WTC11 (cell line): ENCODE results near the gene ACAT2. TPM values are rescaled to one million over a fixed set of nuclear protein-coding genes. Genes with fewer than 3 reads are reported as not detected.

Experiments
- ATAC-seq: fragments of 200-7000 bp; cut with Tn5 transposase; 2 replicates; pipeline ENCODE4 v1.10.0; 2021; ENCODE audit warnings: mild to moderate bottlenecking, moderate library complexity
- CTCF ChIA-PET: fragments of 300-600 bp; sonication (Branson Sonifier 250); formaldehyde crosslinking; loops from one replicate; lab custom pipeline; 2021; ENCODE audit warnings: antibody characterized with exemption; lab: Charles Lee
- POLR2A ChIA-PET: fragments of 350-600 bp; sonication (Branson Sonifier 250); formaldehyde crosslinking; loops from one replicate; lab custom pipeline; 2021; ENCODE audit warnings: antibody characterized with exemption; lab: Charles Lee
- DNase-seq: peaks from one replicate; pipeline ENCODE4 v3.0.0; 2021; ENCODE audit warnings: low spot score
- H3K27ac Mint-ChIP-seq: 2 replicates; pipeline ENCODE4 v1.8.0; 2021; ENCODE audit warnings: mixed read lengths
- H3K27me3 Mint-ChIP-seq: 2 replicates; pipeline ENCODE4 v1.8.0; 2021; ENCODE audit warnings: low read depth, mild to moderate bottlenecking, moderate library complexity, mixed read lengths
- H3K36me3 Mint-ChIP-seq: 2 replicates; pipeline ENCODE4 v1.8.0; 2021; ENCODE audit warnings: mixed read lengths
- H3K4me1 Mint-ChIP-seq: 2 replicates; pipeline ENCODE4 v1.8.0; 2022; ENCODE audit warnings: mixed read lengths
- H3K4me3 Mint-ChIP-seq: 2 replicates; pipeline ENCODE4 v1.8.0; 2021; ENCODE audit warnings: mild to moderate bottlenecking, moderate library complexity, mixed read lengths
- H3K9me3 Mint-ChIP-seq: 2 replicates; pipeline ENCODE4 v1.8.0; 2021; ENCODE audit warnings: mixed read lengths
- ARID4B ChIP-seq: sonication (generic); formaldehyde crosslinking; IDR thresholded peaks from 2 replicates; pipeline ENCODE4 v1.8.0; 2023; ENCODE audit warnings: missing genetic modification reagents, mild to moderate bottlenecking, borderline replicate concordance
- ATF1 ChIP-seq: sonication (generic); formaldehyde crosslinking; IDR thresholded peaks from 2 replicates; pipeline ENCODE4 v1.8.1; 2023; ENCODE audit warnings: mild to moderate bottlenecking, moderate library complexity, missing genetic modification reagents
- CBFB ChIP-seq: sonication (generic); formaldehyde crosslinking; IDR thresholded peaks from 2 replicates; pipeline ENCODE4 v1.8.1; 2022; ENCODE audit warnings: mild to moderate bottlenecking, low read depth, missing genetic modification reagents
- CREB1 ChIP-seq: sonication (generic); formaldehyde crosslinking; IDR thresholded peaks from 2 replicates; pipeline ENCODE4 v1.8.0; 2023; ENCODE audit warnings: mild to moderate bottlenecking, missing genetic modification reagents
- E2F4 ChIP-seq: sonication (generic); formaldehyde crosslinking; IDR thresholded peaks from 2 replicates; pipeline ENCODE4 v1.8.1; 2022; ENCODE audit warnings: low read depth, mild to moderate bottlenecking, moderate library complexity, missing genetic modification reagents, borderline replicate concordance
- ETV6 ChIP-seq: sonication (generic); formaldehyde crosslinking; IDR thresholded peaks from 2 replicates; pipeline ENCODE4 v1.8.1; 2022; ENCODE audit warnings: mild to moderate bottlenecking, missing genetic modification reagents
- FOXK1 ChIP-seq: sonication (generic); formaldehyde crosslinking; IDR thresholded peaks from 2 replicates; pipeline ENCODE4 v1.8.0; 2022; ENCODE audit warnings: mild to moderate bottlenecking, moderate library complexity, missing genetic modification reagents
- FOXP1 ChIP-seq: sonication (generic); formaldehyde crosslinking; IDR thresholded peaks from 2 replicates; pipeline ENCODE4 v1.8.0; 2022; ENCODE audit warnings: missing genetic modification reagents, mild to moderate bottlenecking, moderate library complexity, borderline replicate concordance
- GABPB1 ChIP-seq: sonication (generic); formaldehyde crosslinking; IDR thresholded peaks from 2 replicates; pipeline ENCODE4 v1.8.1; 2023; ENCODE audit warnings: mild to moderate bottlenecking, missing genetic modification reagents
- GRHL2 ChIP-seq: fragments of 250-450 bp; sonication (Bioruptor Pico); IDR thresholded peaks from 2 replicates; pipeline ENCODE4 v1.8.0; 2022; ENCODE audit warnings: mild to moderate bottlenecking, moderate library complexity; ENCODE audit not compliant: insufficient replicate concordance, severe bottlenecking
- GTF2I ChIP-seq: fragments of 250-450 bp; sonication (Bioruptor Pico); conservative IDR thresholded peaks from 2 replicates; pipeline ENCODE4 v1.4.0; 2021; ENCODE audit warnings: mild to moderate bottlenecking
- HMGXB4 ChIP-seq: sonication (generic); formaldehyde crosslinking; IDR thresholded peaks from 2 replicates; pipeline ENCODE4 v1.8.1; 2023; ENCODE audit warnings: mild to moderate bottlenecking, moderate library complexity, missing genetic modification reagents
- IRF1 ChIP-seq: sonication (generic); formaldehyde crosslinking; IDR thresholded peaks from 2 replicates; pipeline ENCODE4 v1.8.0; 2023; ENCODE audit warnings: missing genetic modification reagents
- JUN ChIP-seq: sonication (generic); formaldehyde crosslinking; IDR thresholded peaks from 2 replicates; pipeline ENCODE4 v1.8.0; 2023; ENCODE audit warnings: mild to moderate bottlenecking, missing genetic modification reagents
- PREB ChIP-seq: sonication (generic); formaldehyde crosslinking; IDR thresholded peaks from 2 replicates; pipeline ENCODE4 v1.8.1; 2022; ENCODE audit warnings: mild to moderate bottlenecking, missing genetic modification reagents, moderate library complexity, borderline replicate concordance
- TEAD1 ChIP-seq: sonication (generic); formaldehyde crosslinking; IDR thresholded peaks from 2 replicates; pipeline ENCODE4 v1.8.0; 2022; ENCODE audit warnings: mild to moderate bottlenecking, missing genetic modification reagents
- ZBTB43 ChIP-seq: sonication (generic); formaldehyde crosslinking; IDR thresholded peaks from 2 replicates; pipeline ENCODE4 v1.8.1; 2023; ENCODE audit warnings: mild to moderate bottlenecking, missing genetic modification reagents
- ZMAT4 ChIP-seq: fragments of 250-450 bp; sonication (Bioruptor Pico); IDR thresholded peaks from 2 replicates; pipeline ENCODE4 v1.9.0; 2021; ENCODE audit warnings: mild to moderate bottlenecking
- ZNF121 ChIP-seq: sonication (generic); formaldehyde crosslinking; IDR thresholded peaks from 2 replicates; pipeline ENCODE4 v1.8.0; 2023; ENCODE audit warnings: missing genetic modification reagents
- ZNF512 ChIP-seq: sonication (generic); formaldehyde crosslinking; IDR thresholded peaks from 2 replicates; pipeline ENCODE4 v1.8.1; 2022; ENCODE audit warnings: missing genetic modification reagents, borderline replicate concordance
- total RNA-seq: library from RNA; stranded (reverse); gene quantifications from 3 replicates; pipeline ENCODE4 v1.2.3, GENCODE V29; 2021

Gene ACAT2
- total RNA-seq, 1 experiment from 2014 or later = 138 TPM

GRCh38 chr6:159715605-159716004, 46.2 kb upstream of the ACAT2 start (continued):
- TF ChIP-seq ARID4B (CRISPR knock-in tag) (no peak), IRF1 (CRISPR knock-in tag) (no peak), HMGXB4 (CRISPR knock-in tag) (no peak)

GRCh38 chr6:159716247-159717096, 45.4 kb upstream of the ACAT2 start:
- H3K4me1 Mint-ChIP-seq = 0 out of 2 replicates have a peak, but pooled peaks cover 3% of the 10 kb centered on the region
- no peak for ATAC-seq
- ChIA-PET CTCF (no interaction called here), POLR2A (interaction anchor here (1.1 kb wide), 1 partner anchor 11 kb away, joined by 3 read pairs; the partner anchor contains the start of gene WTAP)
- no peaks in the 10 kb centered on the region for H3K9me3 Mint-ChIP-seq
- no peak overlapping the region for H3K27ac Mint-ChIP-seq
- DNase-seq = no peak
- no peak overlapping the region for H3K4me3 Mint-ChIP-seq
- no peak for TF ChIP-seq GTF2I (CRISPR knock-in tag)
- TF ChIP-seq GABPB1 = no peak
- no peak for TF ChIP-seq ATF1
- TF ChIP-seq GRHL2 (CRISPR knock-in tag) = no peak
- TF ChIP-seq IRF1 (CRISPR knock-in tag) = no peak
- no peak for TF ChIP-seq JUN
- no peak for TF ChIP-seq CBFB (CRISPR knock-in tag)
- no peak for TF ChIP-seq ZMAT4 (CRISPR knock-in tag)
- TF ChIP-seq CREB1 (CRISPR knock-in tag) = no peak
- TF ChIP-seq PREB (CRISPR knock-in tag) = no peak
- TF ChIP-seq FOXK1 (CRISPR knock-in tag) = no peak
- no peak for TF ChIP-seq ZNF121 (CRISPR knock-in tag)
- TF ChIP-seq TEAD1 (CRISPR knock-in tag) = no peak
- TF ChIP-seq ZBTB43 (CRISPR knock-in tag) = no peak
- no peak for TF ChIP-seq E2F4 (CRISPR knock-in tag)
- no peak for TF ChIP-seq ETV6 (CRISPR knock-in tag)
- TF ChIP-seq ZNF512 (CRISPR knock-in tag) = no peak
- TF ChIP-seq FOXP1 (CRISPR knock-in tag) = no peak
- H3K36me3 Mint-ChIP-seq = no peaks in the 10 kb centered on the region
- H3K27me3 Mint-ChIP-seq = no peaks in the 10 kb centered on the region
